ENCODE results near the gene PIGM. TPM values are rescaled to one million over a fixed set of nuclear protein-coding genes. Genes with fewer than 3 reads are reported as not detected.

The PIGM gene
- total and polyA plus RNA-seq, 7 experiments from 2014 or later, result 4.0 to 11.4 (median 5.0) TPM

DNA sequence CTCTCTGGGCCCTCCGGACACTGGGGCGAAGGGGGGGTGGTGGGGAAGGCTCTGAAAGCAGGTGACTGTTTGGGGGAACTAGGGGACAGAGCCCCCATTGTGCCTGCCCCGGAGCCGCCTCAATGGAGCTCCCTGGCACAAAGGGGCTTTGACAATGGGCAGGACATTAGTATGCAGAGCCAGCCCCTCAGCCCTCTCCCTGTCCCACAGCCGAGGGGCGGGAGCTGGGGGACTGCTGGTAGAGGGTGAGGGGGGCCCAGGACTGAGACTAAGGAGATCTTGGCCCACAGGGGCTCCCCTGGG, 30.4 kb upstream of the PIGM start:
- no peak overlapping the region for H3K4me3 ChIP-seq (ENCODE audit: low read length)
- no peak overlapping the region for H3K27ac Mint-ChIP-seq
- ChIA-PET CTCF (no interaction called here), POLR2A (no interaction called here)
- H3K27me3 ChIP-seq (ENCODE audit: control insufficient read depth in 2 of 2, insufficient read depth in 2 of 2, low read length in 2 of 2), result no peaks in the 10 kb centered on the region
- H3K4me1 ChIP-seq (ENCODE audit: control insufficient read depth in 2 of 2, insufficient read depth in 2 of 2, low read length in 2 of 2), result no peaks in the 10 kb centered on the region
- ATAC-seq (no peak), DNase-seq (no peak)
- H3K36me3 ChIP-seq (ENCODE audit: control insufficient read depth in 2 of 3, insufficient read depth in 3 of 3, low read length in 3 of 3), result no peaks in the 10 kb centered on the region
- no peak overlapping the region for H3K27ac ChIP-seq (ENCODE audit: low read depth, low read length)
- peaks cover 0 to 2% (median 0%) of the 10 kb centered on the region in 7 donors for H3K4me1 Mint-ChIP-seq
- H3K9me3 ChIP-seq (ENCODE audit: control insufficient read depth in 2 of 3, low read length in 3 of 3), result no peaks in the 10 kb centered on the region
- intact Hi-C loops (cut with micrococcal nuclease), result no loop called here
- peaks cover 7 to 39% (median 14%) of the 10 kb centered on the region in 5 donors for H3K27me3 Mint-ChIP-seq
- H3K4me3 Mint-ChIP-seq, result no peak overlapping the region
- H3K9me3 Mint-ChIP-seq, result no peaks in the 10 kb centered on the region
- H3K36me3 Mint-ChIP-seq, result no peaks in the 10 kb centered on the region

DNA sequence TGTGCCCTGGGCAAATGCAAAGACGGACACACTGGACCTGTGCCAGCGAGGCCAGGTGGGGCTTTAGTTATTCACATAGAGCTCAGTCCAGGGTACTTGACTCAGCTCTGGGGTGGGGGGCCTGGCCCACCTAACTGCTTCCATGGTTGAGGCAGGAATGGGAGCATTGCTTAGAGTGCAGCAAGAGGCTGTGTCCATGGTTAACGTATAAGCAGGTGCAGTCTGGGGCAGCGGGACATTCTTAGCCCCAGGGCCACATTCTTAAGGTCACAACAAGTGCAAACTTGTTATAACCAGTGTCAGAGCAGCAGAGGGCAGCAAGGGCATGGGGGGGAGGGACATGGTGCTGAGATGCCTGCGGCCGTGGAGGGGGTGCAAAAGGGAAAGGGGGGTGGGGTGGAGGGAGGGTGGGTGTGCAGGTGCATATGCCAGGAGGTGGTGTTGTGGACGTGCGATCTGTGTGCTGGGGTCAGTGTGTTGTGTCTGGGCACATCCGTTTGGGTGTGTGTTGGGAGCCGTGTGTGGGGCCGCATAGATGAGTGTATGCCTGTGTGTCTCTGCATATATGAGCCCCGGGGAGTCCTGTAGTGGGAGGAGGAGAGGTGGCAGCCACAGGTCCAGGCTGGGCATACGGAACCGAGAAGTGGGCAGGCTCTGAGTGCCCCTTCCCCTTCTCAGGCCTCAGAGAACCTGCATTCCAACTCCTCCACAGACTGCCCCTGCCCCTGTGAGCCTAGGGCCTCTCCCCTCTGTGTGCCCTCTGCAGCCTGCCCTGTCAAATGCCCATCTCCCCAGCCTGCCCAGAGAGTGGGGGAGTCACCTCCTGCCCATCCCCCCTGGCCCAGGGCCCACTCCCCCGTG, 29.8 kb upstream of the PIGM start:
- H3K4me1 Mint-ChIP-seq, result peaks cover 0 to 2% (median 0%) of the 10 kb centered on the region in 7 donors
- H3K27ac Mint-ChIP-seq, result no peak overlapping the region
- Histone ChIP-seq H3K4me1 (ENCODE audit: control insufficient read depth in 2 of 2, insufficient read depth in 2 of 2, low read length in 2 of 2) (no peaks in the 10 kb centered on the region), H3K9me3 (ENCODE audit: control insufficient read depth in 2 of 3, low read length in 3 of 3) (no peaks in the 10 kb centered on the region), H3K27me3 (ENCODE audit: control insufficient read depth in 2 of 2, insufficient read depth in 2 of 2, low read length in 2 of 2) (no peaks in the 10 kb centered on the region), H3K4me3 (ENCODE audit: low read length) (no peak overlapping the region), H3K36me3 (ENCODE audit: control insufficient read depth in 2 of 3, insufficient read depth in 3 of 3, low read length in 3 of 3) (no peaks in the 10 kb centered on the region), H3K27ac (ENCODE audit: low read depth, low read length) (no peak overlapping the region)
- ATAC-seq (no peak), DNase-seq (no peak)
- intact Hi-C loops (cut with micrococcal nuclease), result no loop called here
- ChIA-PET CTCF (no interaction called here), POLR2A (no interaction called here)
- H3K4me3 Mint-ChIP-seq, result no peak overlapping the region
- H3K27me3 Mint-ChIP-seq, result peaks cover 8 to 35% (median 14%) of the 10 kb centered on the region in 5 donors
- H3K9me3 Mint-ChIP-seq, result no peaks in the 10 kb centered on the region
- H3K36me3 Mint-ChIP-seq, result no peaks in the 10 kb centered on the region

- H3K27me3 Mint-ChIP-seq, result peaks cover 8 to 44% (median 25%) of the 10 kb centered on the region in 5 donors
- H3K36me3 Mint-ChIP-seq, result no peaks in the 10 kb centered on the region
- ATAC-seq, result no peak
- H3K4me3 ChIP-seq (ENCODE audit: low read length), result no peak overlapping the region
- POLR2A ChIA-PET, result interaction anchor here (1.0 kb wide), 1 partner anchor 16 kb away, joined by 3 read pairs; no protein-coding TSS in a partner anchor
- H3K9me3 Mint-ChIP-seq, result no peaks in the 10 kb centered on the region
- H3K36me3 ChIP-seq (ENCODE audit: control insufficient read depth in 2 of 3, insufficient read depth in 3 of 3, low read length in 3 of 3), result no peaks in the 10 kb centered on the region
- no peaks in the 10 kb centered on the region for H3K9me3 ChIP-seq (ENCODE audit: control insufficient read depth in 2 of 3, low read length in 3 of 3)
- no peaks in the 10 kb centered on the region for H3K4me1 ChIP-seq (ENCODE audit: control insufficient read depth in 2 of 2, insufficient read depth in 2 of 2, low read length in 2 of 2)
- no peaks in the 10 kb centered on the region for H3K27me3 ChIP-seq (ENCODE audit: control insufficient read depth in 2 of 2, insufficient read depth in 2 of 2, low read length in 2 of 2)
- H3K27ac Mint-ChIP-seq, result no peak overlapping the region
- DNase-seq, result no peak
- intact Hi-C loops (cut with micrococcal nuclease), result no loop called here
- no peak overlapping the region for H3K27ac ChIP-seq (ENCODE audit: low read depth, low read length)
- peaks cover 0 to 4% (median 0%) of the 10 kb centered on the region in 7 donors for H3K4me1 Mint-ChIP-seq
- no peak overlapping the region for H3K4me3 Mint-ChIP-seq
- CTCF ChIA-PET, result interaction anchor here (0.8 kb wide), 1 partner anchor 12 kb away, joined by 3 read pairs; no protein-coding TSS in a partner anchor
Measured at GRCh38 chr1:160058087-160058486, 26.3 kb upstream of the PIGM start.

DNA sequence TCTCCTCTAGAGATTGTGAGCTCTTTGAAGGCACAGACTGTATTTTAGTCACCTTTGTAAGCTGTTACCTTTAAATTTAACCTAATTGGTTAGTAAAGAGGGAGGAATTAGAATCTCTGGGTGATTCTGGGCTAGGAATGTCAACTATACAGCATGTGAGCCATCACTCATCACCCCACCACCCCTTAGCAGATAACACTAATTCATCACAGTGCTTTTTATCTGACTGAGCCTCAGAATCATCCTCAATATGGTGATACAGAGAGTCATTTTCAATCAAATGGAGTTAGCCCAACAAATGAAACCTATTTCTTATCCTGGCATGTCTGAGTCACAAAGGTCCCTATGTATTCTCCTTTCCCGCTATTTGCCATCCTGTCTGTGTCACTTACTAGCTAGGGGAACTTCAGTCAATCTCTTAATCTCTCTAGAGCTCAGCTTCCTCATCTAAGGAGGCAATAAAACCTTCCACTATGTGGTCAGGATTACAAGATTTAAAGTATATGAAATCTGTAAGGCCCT, 24.9 kb upstream of the PIGM start:
- H3K4me3 ChIP-seq (ENCODE audit: low read length), result no peak overlapping the region
- no peaks in the 10 kb centered on the region for H3K9me3 Mint-ChIP-seq
- H3K27ac Mint-ChIP-seq, result no peak overlapping the region
- ATAC-seq (no peak), DNase-seq (no peak)
- no peaks in the 10 kb centered on the region for H3K4me1 ChIP-seq (ENCODE audit: control insufficient read depth in 2 of 2, insufficient read depth in 2 of 2, low read length in 2 of 2)
- H3K27me3 ChIP-seq (ENCODE audit: control insufficient read depth in 2 of 2, insufficient read depth in 2 of 2, low read length in 2 of 2), result no peaks in the 10 kb centered on the region
- no peaks in the 10 kb centered on the region for H3K36me3 ChIP-seq (ENCODE audit: control insufficient read depth in 2 of 3, insufficient read depth in 3 of 3, low read length in 3 of 3)
- peaks cover 0 to 2% (median 0%) of the 10 kb centered on the region in 5 donors for H3K36me3 Mint-ChIP-seq
- H3K4me1 Mint-ChIP-seq, result peaks cover 0 to 4% (median 0%) of the 10 kb centered on the region in 7 donors
- ChIA-PET POLR2A (no interaction called here), CTCF (no interaction called here)
- intact Hi-C loops (cut with micrococcal nuclease), result no loop called here
- H3K27me3 Mint-ChIP-seq, result peaks cover 9 to 51% (median 28%) of the 10 kb centered on the region in 5 donors
- no peak overlapping the region for H3K27ac ChIP-seq (ENCODE audit: low read depth, low read length)
- H3K4me3 Mint-ChIP-seq, result no peak overlapping the region
- H3K9me3 ChIP-seq (ENCODE audit: control insufficient read depth in 2 of 3, low read length in 3 of 3), result no peaks in the 10 kb centered on the region

GRCh38 chr1:160053548-160054365, 22.0 kb upstream of the PIGM start:
- H3K27ac ChIP-seq (ENCODE audit: low read depth, low read length), result no peak overlapping the region
- Mint-ChIP-seq H3K4me1 (peaks cover 0 to 4% (median 0%) of the 10 kb centered on the region in 7 donors), H3K4me3 (no peak overlapping the region), H3K27ac (no peak overlapping the region), H3K27me3 (peaks cover 5 to 46% (median 28%) of the 10 kb centered on the region in 5 donors), H3K36me3 (peaks cover 0 to 4% (median 0%) of the 10 kb centered on the region in 5 donors), H3K9me3 (peaks cover 0 to 2% (median 0%) of the 10 kb centered on the region in 11 donors)
- no peak for ATAC-seq
- intact Hi-C loops (cut with micrococcal nuclease), result no loop called here
- POLR2A ChIA-PET, result no interaction called here
- CTCF ChIA-PET, result interaction anchor here (1.3 kb wide), 1 partner anchor 32 kb away, joined by 4 read pairs; no protein-coding TSS in a partner anchor
- H3K4me3 ChIP-seq (ENCODE audit: low read length), result no peak overlapping the region
- H3K9me3 ChIP-seq (ENCODE audit: control insufficient read depth in 2 of 3, low read length in 3 of 3), result no peaks in the 10 kb centered on the region
- no peak for DNase-seq
- H3K36me3 ChIP-seq (ENCODE audit: control insufficient read depth in 2 of 3, insufficient read depth in 3 of 3, low read length in 3 of 3), result no peaks in the 10 kb centered on the region
- H3K27me3 ChIP-seq (ENCODE audit: control insufficient read depth in 2 of 2, insufficient read depth in 2 of 2, low read length in 2 of 2), result no peaks in the 10 kb centered on the region
- no peaks in the 10 kb centered on the region for H3K4me1 ChIP-seq (ENCODE audit: control insufficient read depth in 2 of 2, insufficient read depth in 2 of 2, low read length in 2 of 2)

- Histone ChIP-seq H3K27ac (ENCODE audit: low read depth, low read length) (no peak overlapping the region), H3K27me3 (ENCODE audit: control insufficient read depth in 2 of 2, insufficient read depth in 2 of 2, low read length in 2 of 2) (no peaks in the 10 kb centered on the region), H3K36me3 (ENCODE audit: control insufficient read depth in 2 of 3, insufficient read depth in 3 of 3, low read length in 3 of 3) (no peaks in the 10 kb centered on the region), H3K4me3 (ENCODE audit: low read length) (no peak overlapping the region), H3K4me1 (ENCODE audit: control insufficient read depth in 2 of 2, insufficient read depth in 2 of 2, low read length in 2 of 2) (no peaks in the 10 kb centered on the region), H3K9me3 (ENCODE audit: control insufficient read depth in 2 of 3, low read length in 3 of 3) (no peaks in the 10 kb centered on the region)
- ChIA-PET POLR2A (interaction anchor here (0.6 kb wide), 1 partner anchor 796 kb away, joined by 4 read pairs; no protein-coding TSS in a partner anchor), CTCF (interaction anchor here (0.6 to 1.3 kb wide), 2 partner anchors 15 to 33 kb away, joined by 3 to 4 read pairs; no protein-coding TSS in a partner anchor)
- Mint-ChIP-seq H3K27me3 (peaks cover 4 to 44% (median 24%) of the 10 kb centered on the region in 5 donors), H3K27ac (no peak overlapping the region), H3K9me3 (peaks cover 0 to 2% (median 0%) of the 10 kb centered on the region in 11 donors), H3K4me1 (peaks cover 0 to 4% (median 0%) of the 10 kb centered on the region in 7 donors), H3K36me3 (peaks cover 0 to 4% (median 0%) of the 10 kb centered on the region in 5 donors), H3K4me3 (no peak overlapping the region)
- DNase-seq, result no peak
- no peak for ATAC-seq
- intact Hi-C loops (cut with micrococcal nuclease), result no loop called here
Measured at GRCh38 chr1:160052936-160053335, 21.1 kb upstream of the PIGM start.
